Prostate gland (tissue), 2 donors: ENCODE measurements around the gene GALNT3.

Experiments
- POLR2A ChIP-seq: fragments of 450-650 bp; IDR thresholded peaks from one replicate; pipeline ENCODE4 v1.6.1; 2016; ENCODE audit warnings: antibody characterized with exemption, mild to moderate bottlenecking
- POLR2AphosphoS5 ChIP-seq: sonication (generic); formaldehyde crosslinking; IDR thresholded peaks from one replicate; pipeline ENCODE4 v1.6.1; 2017; ENCODE audit warnings: antibody characterized with exemption
- TF ChIP-seq, protein P1 (sequence below), 4 experiments: fragments of 200-600 bp in 2 of 4; fragments of 450-650 bp in 2 of 4; sonication (generic) in 2 of 4; IDR thresholded peaks; 1 replicate in 3 of 4; 2 replicates in 1 of 4; pipeline ENCODE4 v1.5.1; 2016 to 2019; ENCODE audit warnings: antibody characterized with exemption in 4 of 4, mild to moderate bottlenecking in 2 of 4, moderate library complexity in 2 of 4

DNA sequence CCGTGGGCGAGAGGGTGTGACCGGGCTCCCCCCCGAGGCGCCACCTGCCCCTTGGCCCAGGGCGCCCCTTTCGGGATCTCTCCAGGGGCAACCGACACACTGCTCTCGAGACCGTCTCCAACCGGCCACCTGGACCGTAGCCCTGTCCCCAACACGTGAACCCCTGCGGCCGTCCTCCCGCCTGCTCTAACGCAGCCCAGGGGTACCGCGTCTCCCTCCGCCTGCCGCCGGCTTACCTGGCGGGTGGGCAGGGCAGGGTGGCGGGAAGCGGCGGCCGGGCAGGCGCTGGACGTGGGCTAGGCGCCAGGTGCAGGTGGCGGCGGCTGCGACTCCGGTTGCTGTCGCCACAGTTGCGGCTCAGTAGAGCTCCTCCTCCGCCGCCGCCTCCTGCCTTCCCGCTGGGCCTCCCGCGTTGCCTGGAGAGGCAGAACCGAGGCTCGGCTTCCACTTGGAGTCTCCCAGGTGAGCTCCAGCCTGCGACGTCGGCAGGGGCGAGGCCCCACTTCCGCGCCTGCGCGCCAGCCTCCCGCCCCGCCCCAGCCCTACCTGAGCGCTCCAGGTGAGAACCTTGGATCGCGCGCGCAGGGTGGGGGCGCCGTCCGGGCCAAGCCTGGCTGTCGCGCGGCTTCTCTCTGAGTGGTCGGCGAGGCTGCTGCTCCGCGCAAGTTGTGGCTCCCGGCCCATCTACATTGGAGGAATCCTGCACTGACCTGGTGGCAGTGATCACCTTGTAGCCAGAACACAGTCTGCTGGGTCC, at the start of gene GALNT3:
- TF ChIP-seq POLR2A (peak; percentile 92), POLR2AphosphoS5 (peak; percentile 58)
- TF ChIP-seq, protein P1, sequence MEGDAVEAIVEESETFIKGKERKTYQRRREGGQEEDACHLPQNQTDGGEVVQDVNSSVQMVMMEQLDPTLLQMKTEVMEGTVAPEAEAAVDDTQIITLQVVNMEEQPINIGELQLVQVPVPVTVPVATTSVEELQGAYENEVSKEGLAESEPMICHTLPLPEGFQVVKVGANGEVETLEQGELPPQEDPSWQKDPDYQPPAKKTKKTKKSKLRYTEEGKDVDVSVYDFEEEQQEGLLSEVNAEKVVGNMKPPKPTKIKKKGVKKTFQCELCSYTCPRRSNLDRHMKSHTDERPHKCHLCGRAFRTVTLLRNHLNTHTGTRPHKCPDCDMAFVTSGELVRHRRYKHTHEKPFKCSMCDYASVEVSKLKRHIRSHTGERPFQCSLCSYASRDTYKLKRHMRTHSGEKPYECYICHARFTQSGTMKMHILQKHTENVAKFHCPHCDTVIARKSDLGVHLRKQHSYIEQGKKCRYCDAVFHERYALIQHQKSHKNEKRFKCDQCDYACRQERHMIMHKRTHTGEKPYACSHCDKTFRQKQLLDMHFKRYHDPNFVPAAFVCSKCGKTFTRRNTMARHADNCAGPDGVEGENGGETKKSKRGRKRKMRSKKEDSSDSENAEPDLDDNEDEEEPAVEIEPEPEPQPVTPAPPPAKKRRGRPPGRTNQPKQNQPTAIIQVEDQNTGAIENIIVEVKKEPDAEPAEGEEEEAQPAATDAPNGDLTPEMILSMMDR (IDR thresholded peaks at IDR 0.05) = no peak
